ENCODE measurements around the gene FTH1.

The FTH1 gene

GRCh38 chr11:61999141-61999975 lies 31.9 kb upstream of the FTH1 start:
- no peak overlapping the region for H3K4me3 ChIP-seq (ENCODE audit: low read depth, low read length)
- no peak for DNase-seq (ENCODE audit: low read depth)
- TF ChIP-seq CTCF (IDR thresholded peaks at IDR 0.05; ENCODE audit: control insufficient read depth, extremely low read depth, insufficient read depth): no peak

- TF ChIP-seq CTCF (IDR thresholded peaks at IDR 0.05; ENCODE audit: control insufficient read depth, extremely low read depth, insufficient read depth): no peak
- no peak for DNase-seq (ENCODE audit: low read depth)
Observed at GRCh38 chr11:61996933-61997332, 29.5 kb upstream of the FTH1 start.

GRCh38 chr11:61994981-61995380 lies 27.5 kb upstream of the FTH1 start:
- TF ChIP-seq CTCF (IDR thresholded peaks at IDR 0.05; ENCODE audit: control insufficient read depth, extremely low read depth, insufficient read depth): no peak
- H3K4me3 ChIP-seq (ENCODE audit: low read depth, low read length): no peak overlapping the region
- DNase-seq (ENCODE audit: low read depth): no peak

More at GRCh38 chr11:61996933-61997332, 29.5 kb upstream of the FTH1 start:
- H3K4me3 ChIP-seq (ENCODE audit: low read depth, low read length): no peak overlapping the region

GRCh38 chr11:61985869-61986268 lies 18.4 kb upstream of the FTH1 start:
- no peak for DNase-seq (ENCODE audit: low read depth)
- TF ChIP-seq CTCF (IDR thresholded peaks at IDR 0.05; ENCODE audit: control insufficient read depth, extremely low read depth, insufficient read depth): no peak
- H3K4me3 ChIP-seq (ENCODE audit: low read depth, low read length): no peak overlapping the region

- no peak overlapping the region for H3K4me3 ChIP-seq (ENCODE audit: low read depth, low read length)
- no peak for DNase-seq (ENCODE audit: low read depth)
- no peak for TF ChIP-seq CTCF (IDR thresholded peaks at IDR 0.05; ENCODE audit: control insufficient read depth, extremely low read depth, insufficient read depth)
Observed at GRCh38 chr11:61983419-61983818, 16.0 kb upstream of the FTH1 start.

- TF ChIP-seq CTCF (IDR thresholded peaks at IDR 0.05; ENCODE audit: control insufficient read depth, extremely low read depth, insufficient read depth): no peak
- DNase-seq (ENCODE audit: low read depth): no peak
- H3K4me3 ChIP-seq (ENCODE audit: low read depth, low read length): no peak overlapping the region
Observed at GRCh38 chr11:61980783-61981541, 13.5 kb upstream of the FTH1 start.
